IPS DF 19.7 (cell line): ENCODE results near the gene BUB1.

ENCODE experiments used
- DNase-seq: peaks from one replicate; pipeline ENCODE4 v3.0.0-alpha.2; 2013; ENCODE audit warnings: low read depth, low spot score

The BUB1 gene

GRCh38 chr2:110690083-110690965 lies 12.5 kb upstream of the BUB1 start:
- no peak for DNase-seq

GRCh38 chr2:110688594-110689091 lies 10.8 kb upstream of the BUB1 start:
- DNase-seq = peak; percentile 98

- peak; percentile 97 for DNase-seq
Measured at GRCh38 chr2:110687775-110688484, 10.1 kb upstream of the BUB1 start.

- DNase-seq = no peak
Measured at GRCh38 chr2:110682872-110683271, 5.0 kb upstream of the BUB1 start.

- no peak for DNase-seq
Measured at GRCh38 chr2:110682267-110682666, 4.4 kb upstream of the BUB1 start.

- DNase-seq = no peak
Measured at GRCh38 chr2:110680709-110681108, 2.8 kb upstream of the BUB1 start.

- DNase-seq = no peak
Measured at GRCh38 chr2:110679865-110680264, 2.0 kb upstream of the BUB1 start.

- no peak for DNase-seq
Measured at GRCh38 chr2:110679337-110679707, 1.5 kb upstream of the BUB1 start.

GRCh38 chr2:110678457-110679336 lies 834 bp upstream of the BUB1 start:
- DNase-seq = no peak

- no peak for DNase-seq
Measured at GRCh38 chr2:110677080-110677479, 783 bp downstream of the BUB1 start.

GRCh38 chr2:110675679-110676078 lies 2.2 kb downstream of the BUB1 start:
- DNase-seq = no peak

GRCh38 chr2:110674620-110675555 lies 3.0 kb downstream of the BUB1 start:
- DNase-seq = no peak

- DNase-seq = no peak
Measured at GRCh38 chr2:110673201-110673600, 4.7 kb downstream of the BUB1 start.

- DNase-seq = no peak
Measured at GRCh38 chr2:110670826-110671225, 7.0 kb downstream of the BUB1 start.

GRCh38 chr2:110669079-110669478 lies 8.8 kb downstream of the BUB1 start:
- no peak for DNase-seq

- DNase-seq = no peak
Measured at GRCh38 chr2:110667071-110667470, 10.8 kb downstream of the BUB1 start.

GRCh38 chr2:110664135-110664534 lies 13.7 kb downstream of the BUB1 start:
- no peak for DNase-seq

GRCh38 chr2:110662560-110662959 lies 15.3 kb downstream of the BUB1 start:
- no peak for DNase-seq

- DNase-seq = no peak
Measured at GRCh38 chr2:110660558-110660957, 17.3 kb downstream of the BUB1 start.

GRCh38 chr2:110659248-110659647 lies 18.6 kb downstream of the BUB1 start:
- no peak for DNase-seq
